CD4-positive, alpha-beta T cell treated with Interleukin-6 for 4 hours (primary cell): ENCODE measurements around the gene TBC1D32.
"Not testable (repeated sequence)": the region's sequence is repeated elsewhere in the genome, so short reads cannot be mapped to it uniquely, and the experiment has no call there.

Experiments
- DNase-seq: peaks from one replicate; pipeline ENCODE4 v3.0.0-alpha.2; 2020; ENCODE audit warnings: mixed read lengths

The TBC1D32 gene

DNA sequence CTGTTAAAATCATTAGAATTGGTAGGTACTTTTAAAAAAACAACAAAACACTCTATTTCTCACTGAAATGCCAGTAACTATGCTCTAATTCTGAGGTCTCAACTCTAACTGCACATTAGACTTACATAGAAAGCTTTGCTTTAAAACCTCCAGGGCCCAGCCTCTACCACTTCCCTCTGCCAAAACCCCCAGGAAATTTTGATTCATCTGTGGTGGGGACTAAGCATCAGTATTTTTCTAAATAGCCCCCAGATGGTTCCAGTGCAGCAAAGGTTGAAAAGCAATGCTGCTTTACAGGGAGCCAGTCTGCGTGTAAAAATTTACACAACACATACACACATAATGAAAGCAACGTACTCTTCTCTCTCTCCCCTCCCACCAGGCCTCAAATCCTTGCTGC is 3.8 kb downstream of the TBC1D32 start:
- no peak for DNase-seq

DNA sequence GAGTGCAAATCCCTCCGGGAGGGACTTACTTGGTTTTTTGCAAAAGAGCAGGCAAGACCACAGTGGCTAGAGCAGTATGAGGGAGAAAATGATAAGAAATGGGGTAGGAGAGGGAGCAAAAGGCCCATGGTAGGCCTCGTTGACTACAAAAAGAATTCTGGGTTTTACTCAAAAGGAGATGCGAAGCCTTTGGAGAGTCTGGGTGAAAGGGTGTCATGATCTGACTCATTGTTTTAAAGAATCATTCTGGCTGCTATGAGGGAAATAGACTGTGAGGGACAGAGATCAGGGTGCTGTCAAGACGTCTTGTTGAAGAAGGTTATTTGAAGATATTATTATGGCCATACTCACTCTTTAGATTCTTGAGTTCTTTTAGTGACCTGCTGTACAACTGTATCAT is 13.0 kb downstream of the TBC1D32 start:
- DNase-seq = no peak

- no peak for DNase-seq
Observed at GRCh38 chr6:121319603-121320002, 14.7 kb downstream of the TBC1D32 start.

DNA sequence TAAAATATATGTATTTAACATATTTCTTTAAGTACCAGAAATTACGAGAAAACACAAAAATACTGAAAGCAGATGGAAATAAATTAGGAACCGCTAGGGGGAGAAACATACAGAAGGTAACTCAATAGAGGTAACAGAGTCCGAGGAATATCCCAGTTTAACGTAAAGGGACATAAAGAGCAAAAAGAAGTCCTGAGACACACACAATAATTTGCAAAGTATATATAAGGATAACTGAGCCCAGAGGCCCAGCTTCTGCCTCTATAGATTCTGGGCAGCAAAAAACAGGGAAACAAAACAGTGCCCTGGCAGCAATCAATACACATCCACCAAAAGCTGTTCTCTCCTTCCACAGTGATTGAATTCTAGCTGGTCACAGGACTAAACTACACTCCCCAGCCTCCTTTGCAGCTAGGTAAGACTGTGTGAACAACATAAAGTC is 15.1 kb downstream of the TBC1D32 start:
- DNase-seq = no peak

- DNase-seq = no peak
Observed at GRCh38 chr6:121314381-121315112, 19.7 kb downstream of the TBC1D32 start.

GRCh38 chr6:121311814-121312213 is 22.5 kb downstream of the TBC1D32 start:
- DNase-seq = not testable (repeated sequence)

DNA sequence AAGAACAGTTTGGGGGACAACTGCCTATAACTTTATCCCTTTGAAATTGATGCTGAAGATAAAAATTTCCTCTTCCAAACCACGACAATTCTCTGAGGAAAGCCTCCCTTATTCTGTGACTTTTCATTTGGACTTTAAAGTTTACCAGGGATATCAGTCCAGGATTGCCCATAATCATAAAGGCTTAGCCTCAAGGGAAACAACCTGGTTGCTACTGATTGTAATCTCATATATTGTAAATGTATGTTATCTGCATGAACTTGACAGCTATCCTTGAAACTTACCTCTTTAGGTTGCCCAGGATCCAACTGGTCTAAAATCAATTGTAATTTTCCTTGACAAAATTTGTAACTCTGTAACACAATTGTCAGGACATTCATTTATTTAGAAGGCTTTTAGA is 23.8 kb downstream of the TBC1D32 start:
- no peak for DNase-seq

GRCh38 chr6:121309768-121310469 is 24.4 kb downstream of the TBC1D32 start:
- DNase-seq = no peak

DNA sequence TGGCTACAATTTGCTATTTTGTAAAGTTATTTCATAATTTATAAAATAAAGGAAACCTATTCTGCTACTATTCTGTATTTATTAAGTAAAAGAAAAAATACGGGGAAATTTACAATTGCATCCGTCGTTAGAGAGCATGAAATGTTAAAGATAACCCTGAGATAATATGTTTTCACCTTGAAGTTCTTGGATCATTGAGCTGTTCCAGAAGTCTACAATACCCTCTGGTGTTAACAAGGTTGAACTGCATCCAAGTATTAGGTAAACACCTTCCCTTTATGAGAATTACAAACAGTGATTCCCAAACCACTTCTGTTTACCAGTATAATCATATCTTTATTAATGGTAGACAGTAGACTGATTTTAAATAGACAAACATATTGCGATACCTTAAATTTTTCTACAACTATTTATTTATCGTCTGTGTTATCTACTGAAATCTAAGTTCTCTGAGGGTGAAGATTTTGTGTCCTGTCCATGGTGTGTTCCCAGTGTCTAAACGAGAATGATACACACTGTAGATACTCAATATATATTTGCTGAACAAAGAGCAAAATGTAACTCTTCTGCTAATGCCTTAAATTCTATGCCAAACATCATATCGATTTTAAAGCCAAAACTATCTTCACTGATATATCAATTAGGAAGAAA is 28.2 kb downstream of the TBC1D32 start:
- DNase-seq = no peak

DNA sequence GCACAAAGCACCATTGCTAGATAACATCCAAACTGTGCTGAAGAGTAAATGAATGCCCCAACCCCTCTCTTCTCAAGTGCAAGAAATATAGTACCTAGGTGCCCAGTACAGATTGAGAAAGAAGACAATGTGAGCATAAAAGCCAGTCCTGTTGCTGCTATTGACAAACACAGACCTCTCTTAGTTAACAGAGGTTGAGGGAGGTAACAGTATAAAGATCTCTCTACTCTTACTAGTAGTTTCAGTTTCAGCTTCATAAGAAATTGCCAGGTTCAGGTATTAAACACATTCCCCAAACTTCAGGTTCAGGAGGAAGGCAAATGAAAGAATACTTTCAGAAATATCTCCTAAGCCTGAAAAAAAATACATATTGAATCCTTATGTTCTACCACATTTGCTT is 31.4 kb downstream of the TBC1D32 start:
- DNase-seq = no peak

DNA sequence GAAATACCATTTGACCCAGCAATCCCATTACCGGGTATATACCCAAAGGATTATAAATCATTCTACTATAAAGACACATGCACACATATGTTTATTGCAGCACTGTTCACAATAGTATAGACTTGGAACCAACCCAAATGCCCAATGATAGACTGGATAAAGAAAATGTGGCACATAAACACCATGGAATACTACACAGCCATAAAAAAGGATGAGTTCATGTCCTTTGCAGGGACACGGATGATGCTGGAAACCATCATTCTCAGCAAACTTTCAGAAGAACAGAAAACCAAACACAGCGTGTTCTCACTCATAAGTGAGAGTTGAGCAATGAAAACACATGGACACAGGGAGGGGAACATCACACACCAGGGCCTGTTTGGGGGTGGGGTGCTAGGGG is 33.1 kb downstream of the TBC1D32 start:
- not testable (repeated sequence) for DNase-seq

GRCh38 chr6:121297694-121298093 is 36.6 kb downstream of the TBC1D32 start:
- no peak for DNase-seq

DNA sequence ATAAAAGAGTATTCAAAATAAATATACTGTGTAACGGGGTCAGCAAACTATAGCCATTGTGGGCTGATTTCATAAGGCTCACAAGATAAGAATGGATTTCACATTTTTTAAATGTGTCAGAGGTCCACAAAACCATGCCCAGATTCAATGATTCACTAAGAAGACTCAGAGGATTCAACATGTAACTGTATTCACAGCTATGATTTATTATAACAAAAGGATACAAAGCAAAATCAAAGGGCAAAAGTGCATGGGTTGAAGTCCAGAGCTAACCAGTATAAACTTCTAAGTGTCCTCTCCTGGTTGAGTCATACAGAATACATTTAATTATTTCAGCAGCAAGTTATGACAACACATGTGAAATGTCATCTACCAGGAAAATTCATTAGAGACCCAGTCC is 49.2 kb downstream of the TBC1D32 start:
- no peak for DNase-seq

DNA sequence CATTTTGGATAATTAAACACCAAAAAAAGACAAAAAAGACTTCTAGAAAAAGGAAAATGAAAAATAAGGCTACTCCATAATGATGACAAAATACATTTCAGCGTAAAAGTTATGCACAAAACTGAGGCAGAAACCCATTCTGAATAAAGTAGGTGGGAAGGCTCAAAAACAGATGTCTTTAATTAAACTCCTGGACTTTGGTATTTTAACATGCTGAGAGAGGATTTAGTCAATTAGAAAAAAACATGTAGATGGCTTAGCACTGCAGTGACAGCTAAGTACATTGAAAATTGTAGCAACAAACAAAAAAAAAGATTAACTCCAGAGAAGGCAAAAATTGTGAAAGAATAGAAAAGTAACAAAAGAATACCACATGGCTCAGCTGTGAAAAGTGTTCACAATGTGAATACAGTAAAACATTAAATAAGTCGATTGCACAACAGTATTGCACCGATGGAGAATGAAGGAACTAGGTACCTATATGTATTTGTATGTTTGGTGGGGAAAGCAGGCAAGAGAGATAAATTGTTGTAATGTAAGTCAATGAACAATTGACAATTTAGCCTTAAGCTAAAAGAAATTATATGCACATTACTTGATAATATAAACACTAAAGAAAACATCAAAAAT is 59.5 kb downstream of the TBC1D32 start:
- no peak for DNase-seq

GRCh38 chr6:121263742-121264141 is 70.5 kb downstream of the TBC1D32 start:
- no peak for DNase-seq

GRCh38 chr6:121260651-121261102 is 73.6 kb downstream of the TBC1D32 start:
- DNase-seq = no peak

DNA sequence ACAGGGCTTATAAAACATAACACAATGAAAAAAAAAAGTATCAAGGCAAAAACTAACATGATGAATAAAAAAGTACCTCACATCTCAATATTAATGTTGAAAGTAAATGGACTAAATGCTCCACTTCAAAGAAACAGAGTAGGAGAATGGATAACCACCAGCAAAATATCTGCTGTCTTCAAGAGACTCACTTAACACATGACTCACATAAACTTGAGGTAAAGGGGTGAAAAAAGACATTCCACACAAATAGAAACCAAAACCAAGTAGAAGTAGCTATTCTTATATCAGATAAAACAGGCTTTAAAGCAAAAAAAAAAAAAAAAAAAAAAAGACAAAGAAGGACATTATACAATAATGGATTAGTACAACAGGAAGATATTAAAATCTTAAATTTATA is 86.9 kb downstream of the TBC1D32 start:
- no peak for DNase-seq

DNA sequence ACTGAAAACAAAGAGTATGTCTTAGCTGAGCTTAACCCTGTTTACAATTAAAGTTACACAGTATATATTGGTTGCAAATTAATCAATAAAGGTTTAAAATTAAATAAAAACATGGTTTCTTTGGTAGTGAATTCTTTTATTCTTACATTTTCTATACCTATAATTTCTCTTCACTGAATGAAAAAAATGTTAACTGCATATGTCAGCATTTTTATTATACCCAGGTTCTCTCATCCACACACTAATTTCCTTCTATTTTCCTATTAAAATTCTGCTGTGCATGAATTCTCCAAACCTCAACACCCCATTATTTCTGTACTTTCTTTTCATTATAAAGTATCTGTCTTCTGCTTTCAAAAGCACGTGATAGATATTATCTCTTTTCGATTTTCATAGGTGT is 91.9 kb downstream of the TBC1D32 start:
- DNase-seq = no peak

GRCh38 chr6:121237859-121238258 is 96.4 kb downstream of the TBC1D32 start:
- DNase-seq = no peak

DNA sequence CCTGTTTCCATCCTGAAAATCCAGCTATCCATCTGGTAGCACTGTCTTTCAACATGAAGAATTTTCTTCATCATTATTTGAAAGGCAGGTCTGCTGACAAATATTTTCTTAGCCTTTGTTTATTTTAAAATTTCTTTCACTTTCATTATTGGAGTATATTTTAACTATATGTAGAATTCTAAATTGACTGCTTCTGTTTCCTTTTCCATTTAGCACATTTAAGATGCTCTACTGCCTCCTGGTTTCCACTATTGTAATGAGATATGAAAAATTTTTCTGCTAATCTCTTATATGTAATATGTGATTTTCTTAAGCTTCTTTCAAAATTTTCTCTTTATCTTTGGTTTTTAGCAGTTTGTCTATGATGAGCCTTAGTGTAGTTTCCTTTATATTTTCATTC is 97.3 kb downstream of the TBC1D32 start:
- DNase-seq = no peak

GRCh38 chr6:121235386-121235785 is 98.9 kb downstream of the TBC1D32 start:
- no peak for DNase-seq

- DNase-seq = no peak
Observed at GRCh38 chr6:121223930-121224329, 110.3 kb downstream of the TBC1D32 start.

DNA sequence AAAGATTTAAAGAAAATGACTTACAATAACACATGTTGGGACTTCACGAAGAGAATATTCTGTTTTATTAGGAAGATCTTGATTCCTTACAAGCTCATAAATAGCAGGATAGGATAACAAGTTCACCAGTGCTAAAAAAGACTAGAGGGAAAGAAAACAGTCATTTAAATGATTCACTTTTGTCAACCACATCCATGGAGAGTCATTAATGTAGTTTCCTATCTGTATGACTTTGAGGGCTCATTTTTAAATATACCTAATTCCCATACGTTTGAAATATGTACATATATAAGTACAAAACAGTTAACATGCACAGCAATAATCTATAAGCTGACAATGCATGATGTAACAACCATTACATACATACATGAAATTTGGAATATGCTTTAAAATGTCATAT is 111.1 kb downstream of the TBC1D32 start:
- DNase-seq = no peak
